OCI-LY3 (cell line): Measurements from ENCODE around the gene NHLRC1.

ENCODE experiments used
- H2AFZ ChIP-seq: fragments of 200-600, 300-600 bp; shearing (Covaris generic); 2 replicates; pipeline ENCODE4 v1.6.0; 2014; ENCODE audit warnings: antibody characterized with exemption, low read depth, low read length
- H3K27ac ChIP-seq: fragments of 200-600, 300-600 bp; sonication (generic); 2 replicates; pipeline ENCODE4 v1.5.1; 2014; ENCODE audit warnings: mild to moderate bottlenecking, low read length, moderate library complexity, mixed read lengths
- H3K27me3 ChIP-seq: fragments of 200-600, 300-600 bp; sonication (generic); 2 replicates; pipeline ENCODE4 v1.6.1; 2014; ENCODE audit warnings: low read depth, low read length, mixed read lengths
- H3K36me3 ChIP-seq: fragments of 200-600, 300-600 bp; sonication (generic); replicated peaks from 2 replicates; pipeline ENCODE3; 2014; ENCODE audit warnings: low read depth, low read length, mixed read lengths
- H3K4me1 ChIP-seq: fragments of 300-600, 200-600 bp; sonication (generic); 2 replicates; pipeline ENCODE4 v1.6.1; 2014; ENCODE audit warnings: low read length, mixed read lengths
- H3K4me2 ChIP-seq: fragments of 200-600, 300-600 bp; sonication (generic); 2 replicates; pipeline ENCODE4 v1.6.1; 2014; ENCODE audit warnings: low read length, mixed read lengths
- H3K4me3 ChIP-seq: fragments of 300-600, 200-600 bp; sonication (generic); 2 replicates; pipeline ENCODE4 v1.5.1; 2014; ENCODE audit warnings: antibody characterized with exemption, mild to moderate bottlenecking, low read length, moderate library complexity
- H3K79me2 ChIP-seq: fragments of 300-600, 200-600 bp; shearing (Covaris generic); 2 replicates; pipeline ENCODE4 v1.6.1; 2014; ENCODE audit warnings: mild to moderate bottlenecking, low read length, mixed read lengths
- H3K9ac ChIP-seq: fragments of 300-600, 200-600 bp; shearing (Covaris generic); 2 replicates; pipeline ENCODE4 v1.6.0; 2014; ENCODE audit warnings: mild to moderate bottlenecking, low read length, moderate library complexity
- H3K9me3 ChIP-seq: fragments of 200-600, 300-600 bp; shearing (Covaris generic); 2 replicates; pipeline ENCODE4 v1.6.1; 2014; ENCODE audit warnings: low read length, mixed read lengths; ENCODE audit not compliant: insufficient read depth
- H4K20me1 ChIP-seq: fragments of 200-600, 300-600 bp; sonication (generic); 2 replicates; pipeline ENCODE4 v1.6.1; 2016; ENCODE audit warnings: low read length, mixed read lengths; ENCODE audit not compliant: insufficient read depth
- CTCF ChIP-seq: fragments of 200-600, 300-600 bp; sonication (generic); IDR thresholded peaks from 2 replicates; pipeline ENCODE4 v1.5.1; 2014; ENCODE audit warnings: antibody characterized with exemption, low read length, low read depth
- EZH2phosphoT487 ChIP-seq: fragments of 200-600 bp; shearing (Covaris generic); IDR thresholded peaks from 2 replicates; pipeline ENCODE4 v1.6.1; 2018; ENCODE audit warnings: antibody characterized with exemption, mixed run types, low read depth

NHLRC1 gene

GRCh38 chr6:18142591-18142861 lies 20.0 kb upstream of the NHLRC1 start:
- H4K20me1 ChIP-seq = no peaks in the 10 kb centered on the region
- no peak overlapping the region for H3K9ac ChIP-seq
- H3K4me1 ChIP-seq = no peaks in the 10 kb centered on the region
- no peak overlapping the region for H2AFZ ChIP-seq
- no peaks in the 10 kb centered on the region for H3K79me2 ChIP-seq
- no peak overlapping the region for H3K4me2 ChIP-seq
- no peak overlapping the region for H3K27ac ChIP-seq
- H3K27me3 ChIP-seq = no peaks in the 10 kb centered on the region
- no peaks in the 10 kb centered on the region for H3K9me3 ChIP-seq
- H3K4me3 ChIP-seq = no peak overlapping the region
- H3K36me3 ChIP-seq = no peaks in the 10 kb centered on the region
- TF ChIP-seq CTCF (no peak), EZH2phosphoT487 (no peak)

- H3K27me3 ChIP-seq = no peaks in the 10 kb centered on the region
- no peak overlapping the region for H2AFZ ChIP-seq
- H4K20me1 ChIP-seq = no peaks in the 10 kb centered on the region
- no peaks in the 10 kb centered on the region for H3K9me3 ChIP-seq
- no peak overlapping the region for H3K4me2 ChIP-seq
- H3K4me3 ChIP-seq = no peak overlapping the region
- H3K79me2 ChIP-seq = no peaks in the 10 kb centered on the region
- no peak overlapping the region for H3K27ac ChIP-seq
- no peak overlapping the region for H3K9ac ChIP-seq
- H3K36me3 ChIP-seq = no peaks in the 10 kb centered on the region
- no peaks in the 10 kb centered on the region for H3K4me1 ChIP-seq
- TF ChIP-seq EZH2phosphoT487 (no peak), CTCF (no peak)
Observed at GRCh38 chr6:18141805-18142590, 19.5 kb upstream of the NHLRC1 start.

GRCh38 chr6:18139935-18140621 lies 17.6 kb upstream of the NHLRC1 start:
- Histone ChIP-seq H3K79me2 (no peaks in the 10 kb centered on the region), H3K36me3 (no peaks in the 10 kb centered on the region), H2AFZ (no peak overlapping the region), H3K9ac (no peak overlapping the region), H4K20me1 (no peaks in the 10 kb centered on the region), H3K27ac (no peak overlapping the region), H3K4me2 (no peak overlapping the region), H3K27me3 (no peaks in the 10 kb centered on the region), H3K9me3 (no peaks in the 10 kb centered on the region), H3K4me3 (no peak overlapping the region), H3K4me1 (peaks cover 2% of the 10 kb centered on the region; the same call in 1 of the 2 replicates)
- TF ChIP-seq CTCF (no peak), EZH2phosphoT487 (no peak)

GRCh38 chr6:18138906-18139305 lies 16.4 kb upstream of the NHLRC1 start:
- Histone ChIP-seq H3K79me2 (no peaks in the 10 kb centered on the region), H3K4me1 (peaks cover 5% of the 10 kb centered on the region; the same call in 1 of the 2 replicates), H3K27me3 (no peaks in the 10 kb centered on the region), H4K20me1 (no peaks in the 10 kb centered on the region), H3K27ac (no peak overlapping the region), H3K9ac (no peak overlapping the region), H3K4me3 (no peak overlapping the region), H3K9me3 (no peaks in the 10 kb centered on the region), H2AFZ (no peak overlapping the region), H3K36me3 (no peaks in the 10 kb centered on the region), H3K4me2 (no peak overlapping the region)
- no peak for TF ChIP-seq EZH2phosphoT487
- TF ChIP-seq CTCF = no peak
